Endothelial cell of umbilical vein (primary cell): Measurements from ENCODE around the gene ZDHHC5. TPM values are rescaled to one million over a fixed set of nuclear protein-coding genes. Genes with fewer than 3 reads are reported as not detected.

ENCODE experiments used
- BruUV-seq: library from RNA; stranded (reverse); fragments of 400-500 nt; replicated peaks from 2 replicates; lab custom pipeline; 2021; lab: Mats Ljungman, UMichigan
- CTCF ChIA-PET: fragments of 300-600, 350-600 bp; sonication (Branson Sonifier 250); formaldehyde crosslinking; loops from one replicate; lab custom pipeline; 2021; ENCODE audit warnings: antibody characterized with exemption, inconsistent platforms; lab: Charles Lee
- POLR2A ChIA-PET: fragments of 300-600, 350-600 bp; sonication (Branson Sonifier 250); formaldehyde crosslinking; loops from one replicate; lab custom pipeline; 2021; ENCODE audit warnings: antibody characterized with exemption, inconsistent platforms; lab: Charles Lee
- DNase-seq: peaks from one replicate; pipeline ENCODE4 v3.0.0-alpha.2; 2011; ENCODE audit warnings: low read depth, low spot score
- FAIRE-seq: peaks from 2 replicates; lab custom pipeline; 2011; peaks lifted over from hg19 to GRCh38; lab: Jason Lieb, UNC
- H2AFZ ChIP-seq: 2 replicates; pipeline ENCODE4 v1.6.0; 2012; ENCODE audit warnings: low read depth, low read length, control low read depth, inconsistent platforms
- H3K27ac ChIP-seq: 2 replicates; pipeline ENCODE4 v1.5.1; 2011; ENCODE audit warnings: low read depth, mild to moderate bottlenecking, control low read depth, low read length, moderate library complexity; ENCODE audit not compliant: insufficient read depth
- H3K27me3 ChIP-seq, 2 experiments: 2 replicates each; pipeline versions ENCODE4 v1.6.0 to v1.6.1; 2011; ENCODE audit warnings: low read length in 2 of 2, mixed read lengths in 1 of 2; ENCODE audit not compliant: control insufficient read depth in 2 of 2, insufficient read depth in 2 of 2
- H3K36me3 ChIP-seq, 2 experiments: 2 replicates in 1 of 2; 3 replicates in 1 of 2; pipeline ENCODE4 v1.5.1; 2011; ENCODE audit warnings: low read length in 2 of 2, mild to moderate bottlenecking in 1 of 2, moderate library complexity in 1 of 2; ENCODE audit not compliant: control insufficient read depth in 2 of 2, insufficient read depth in 2 of 2; ENCODE audit errors: extremely low read depth in 1 of 2
- H3K4me1 ChIP-seq: 3 replicates; pipeline ENCODE4 v1.5.1; 2011; ENCODE audit warnings: mild to moderate bottlenecking, low read length; ENCODE audit not compliant: control insufficient read depth, insufficient read depth; ENCODE audit errors: extremely low read depth
- H3K4me2 ChIP-seq: 2 replicates; pipeline ENCODE4 v1.6.1; 2011; ENCODE audit warnings: low read length, control low read depth, mixed read lengths; ENCODE audit not compliant: insufficient read depth
- H3K4me3 ChIP-seq, 3 experiments: fragments of 200-600 bp in 1 of 3; sonication (generic), shearing (Covaris generic) in 1 of 3; replicated peaks in 1 of 3; 2 replicates each; pipeline ENCODE4 v1.5.1; 2011 to 2016; ENCODE audit warnings: control low read depth in 3 of 3, low read length in 3 of 3, mild to moderate bottlenecking in 2 of 3, inconsistent platforms in 1 of 3, low read depth in 1 of 3, moderate library complexity in 1 of 3; ENCODE audit not compliant: insufficient read depth in 1 of 3
- H3K79me2 ChIP-seq: 2 replicates; pipeline ENCODE4 v1.6.0; 2012; ENCODE audit warnings: low read length, inconsistent platforms; ENCODE audit not compliant: control insufficient read depth, insufficient read depth
- H3K9ac ChIP-seq: replicated peaks from 2 replicates; pipeline ENCODE3; 2011; ENCODE audit warnings: low read length, control low read depth; ENCODE audit not compliant: insufficient read depth; ENCODE audit errors: extremely low read depth
- H3K9me1 ChIP-seq: replicated peaks from 3 replicates; pipeline ENCODE4 v1.6.0; 2011; ENCODE audit warnings: mild to moderate bottlenecking, low read length; ENCODE audit not compliant: control insufficient read depth, insufficient read depth; ENCODE audit errors: extremely low read depth
- H3K9me3 ChIP-seq: replicated peaks from 2 replicates; pipeline ENCODE4 v1.5.1; 2012; ENCODE audit warnings: low read length, inconsistent platforms; ENCODE audit not compliant: control insufficient read depth, insufficient read depth
- H4K20me1 ChIP-seq: replicated peaks from 2 replicates; pipeline ENCODE3; 2011; ENCODE audit warnings: mild to moderate bottlenecking, low read length; ENCODE audit not compliant: control insufficient read depth, insufficient read depth; ENCODE audit errors: extremely low read depth
- EZH2 ChIP-seq: IDR thresholded peaks from 2 replicates; pipeline ENCODE4 v1.6.1; 2012; ENCODE audit warnings: borderline replicate concordance, low read depth, mild to moderate bottlenecking, moderate library complexity, low read length, inconsistent platforms; ENCODE audit not compliant: severe bottlenecking
- FOS ChIP-seq: IDR thresholded peaks from 2 replicates; pipeline ENCODE4 v1.6.1; 2011; ENCODE audit warnings: mild to moderate bottlenecking, low read length, moderate library complexity, borderline replicate concordance; ENCODE audit not compliant: insufficient read depth
- GATA2 ChIP-seq: IDR thresholded peaks from 2 replicates; pipeline ENCODE4 v1.7.0; 2011; ENCODE audit warnings: low read depth, mild to moderate bottlenecking, moderate library complexity, mixed read lengths, low read length; ENCODE audit not compliant: insufficient read length, insufficient read depth
- JUN ChIP-seq: IDR thresholded peaks from 2 replicates; pipeline ENCODE4 v1.6.1; 2011; ENCODE audit warnings: borderline replicate concordance, low read depth; ENCODE audit not compliant: insufficient read length, insufficient read depth
- MYC ChIP-seq: IDR thresholded peaks from one replicate; pipeline ENCODE4 v1.6.1; 2011; ENCODE audit warnings: mild to moderate bottlenecking, low read depth, low read length
- POLR2AphosphoS5 ChIP-seq: IDR thresholded peaks from 2 replicates; pipeline ENCODE4 v1.6.1; 2012; ENCODE audit warnings: low read depth, mild to moderate bottlenecking, control low read depth, low read length, moderate library complexity; ENCODE audit not compliant: insufficient read depth
- dilution Hi-C: fragments of 300-500 bp; cut with MboI; formaldehyde crosslinking; loops from one replicate; pipeline ENCODE4 v1.15.0; 2019; ENCODE audit warnings: low sequenced_read_pairs; ENCODE audit not compliant: extremely low pct_ligation_motif_present
- intact Hi-C: fragments of 100-400 bp; cut with micrococcal nuclease; formaldehyde crosslinking; loops from one replicate; pipeline ENCODE4 v1.10.0; 2022
- polyA plus RNA-seq, 4 experiments: library from polyadenylated mRNA; depleted of rRNA in 3 of 4; stranded (reverse) in 3 of 4; unstranded in 1 of 4; fragments of >200 nt; gene quantifications; 2 replicates each; pipeline versions ENCODE4 v1.2.1 to v1.2.3, GENCODE V29; 2011 to 2012; ENCODE audit warnings: missing spikeins in 1 of 4
- total RNA-seq: library from RNA; stranded (reverse); gene quantifications from 2 replicates; pipeline ENCODE4 v1.2.3, GENCODE V29; 2021
- TF ChIP-seq, protein P1 (sequence below), 2 donors: IDR thresholded peaks; 1 replicate in 1 of 2; 2 replicates in 1 of 2; pipeline ENCODE4 v1.5.1; 2011; ENCODE audit warnings: low read length in 2 of 2, mild to moderate bottlenecking in 2 of 2, moderate library complexity in 2 of 2, control low read depth in 1 of 2, inconsistent platforms in 1 of 2, low read depth in 1 of 2; ENCODE audit not compliant: insufficient read depth in 1 of 2; ENCODE audit errors: extremely low read depth in 1 of 2
- TF ChIP-seq, protein P2 (sequence below): IDR thresholded peaks from 2 replicates; pipeline ENCODE4 v1.6.1; 2011; ENCODE audit not compliant: insufficient read depth, insufficient read length

The ZDHHC5 gene
- total and polyA plus RNA-seq, 2 donors (not counting 3 experiments of a cell fraction or from before 2014, with no cell fraction given), result 52.9 to 67.4 TPM

DNA sequence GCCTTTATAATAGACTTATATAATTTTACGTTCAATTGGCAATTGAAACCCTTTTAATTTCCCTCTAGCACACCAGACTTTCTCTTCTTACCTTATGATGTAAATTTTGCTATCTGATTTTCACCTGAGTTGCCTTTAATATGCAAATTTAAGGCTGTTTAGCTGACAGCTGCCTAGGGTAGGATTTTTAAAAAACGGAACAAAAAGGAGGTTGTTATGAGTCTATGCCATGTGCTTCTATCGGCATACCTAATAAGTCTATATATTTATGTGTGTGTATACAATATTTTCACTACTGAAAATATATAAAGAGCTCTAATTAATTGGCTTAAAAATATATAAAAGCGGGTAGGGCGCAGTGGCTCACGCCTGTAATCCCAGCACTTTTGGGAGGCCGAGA, 61.6 kb downstream of the ZDHHC5 start:
- BruUV-seq, result no TSS peak
- Histone ChIP-seq H3K79me2 (peaks cover 58% of the 10 kb centered on the region), H3K9me1 (no peaks in the 10 kb centered on the region), H3K9me3 (no peaks in the 10 kb centered on the region), H3K4me3 (no peak overlapping the region), H3K36me3 (no peaks in the 10 kb centered on the region), H3K9ac (no peak overlapping the region), H2AFZ (no peak overlapping the region), H3K4me2 (no peak overlapping the region), H3K4me1 (no peaks in the 10 kb centered on the region), H3K27me3 (no peaks in the 10 kb centered on the region), H4K20me1 (no peaks in the 10 kb centered on the region), H3K27ac (no peak overlapping the region)
- no peak for FAIRE-seq
- TF ChIP-seq JUN (no peak), GATA2 (no peak), MYC (no peak), POLR2AphosphoS5 (no peak), EZH2 (no peak), FOS (no peak)
- TF ChIP-seq, protein P1, sequence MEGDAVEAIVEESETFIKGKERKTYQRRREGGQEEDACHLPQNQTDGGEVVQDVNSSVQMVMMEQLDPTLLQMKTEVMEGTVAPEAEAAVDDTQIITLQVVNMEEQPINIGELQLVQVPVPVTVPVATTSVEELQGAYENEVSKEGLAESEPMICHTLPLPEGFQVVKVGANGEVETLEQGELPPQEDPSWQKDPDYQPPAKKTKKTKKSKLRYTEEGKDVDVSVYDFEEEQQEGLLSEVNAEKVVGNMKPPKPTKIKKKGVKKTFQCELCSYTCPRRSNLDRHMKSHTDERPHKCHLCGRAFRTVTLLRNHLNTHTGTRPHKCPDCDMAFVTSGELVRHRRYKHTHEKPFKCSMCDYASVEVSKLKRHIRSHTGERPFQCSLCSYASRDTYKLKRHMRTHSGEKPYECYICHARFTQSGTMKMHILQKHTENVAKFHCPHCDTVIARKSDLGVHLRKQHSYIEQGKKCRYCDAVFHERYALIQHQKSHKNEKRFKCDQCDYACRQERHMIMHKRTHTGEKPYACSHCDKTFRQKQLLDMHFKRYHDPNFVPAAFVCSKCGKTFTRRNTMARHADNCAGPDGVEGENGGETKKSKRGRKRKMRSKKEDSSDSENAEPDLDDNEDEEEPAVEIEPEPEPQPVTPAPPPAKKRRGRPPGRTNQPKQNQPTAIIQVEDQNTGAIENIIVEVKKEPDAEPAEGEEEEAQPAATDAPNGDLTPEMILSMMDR (IDR thresholded peaks at IDR 0.05; ENCODE audit: extremely low read depth in 1 of 2, insufficient read depth in 1 of 2, low read depth in 1 of 2, low read length in 2 of 2), result no peak
- TF ChIP-seq, protein P2, sequence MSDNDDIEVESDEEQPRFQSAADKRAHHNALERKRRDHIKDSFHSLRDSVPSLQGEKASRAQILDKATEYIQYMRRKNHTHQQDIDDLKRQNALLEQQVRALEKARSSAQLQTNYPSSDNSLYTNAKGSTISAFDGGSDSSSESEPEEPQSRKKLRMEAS, result no peak
- intact Hi-C loops, result no loop called here
- ChIA-PET POLR2A (no interaction called here), CTCF (interaction anchor here (0.6 kb wide), 1 partner anchor 25 kb away, joined by 4 read pairs; no protein-coding TSS in a partner anchor)
- no peak for DNase-seq
- dilution Hi-C loops, result no loop called here
